ENCODE measurements around the gene FTCD. TPM values are rescaled to one million over a fixed set of nuclear protein-coding genes. Genes with fewer than 3 reads are reported as not detected.

The FTCD gene
- total and polyA plus RNA-seq, 3 donors from 2014 or later = 49.2 to 63.5 (median 50.5) TPM

GRCh38 chr21:46117586-46118315 lies 37.6 kb downstream of the FTCD start:
- 76 to 87% methylated on average over 15 to 29 of the region's 29 CpGs for WGBS, 2 donors
- Histone ChIP-seq H3K27ac (no peak overlapping the region), H3K27me3 (no peaks in the 10 kb centered on the region), H3K4me3 (no peak overlapping the region), H3K4me1 (no peaks in the 10 kb centered on the region), H3K36me3 (ENCODE audit: low read depth, missing control alignments) (no peaks in the 10 kb centered on the region), H3K9me3 (no peaks in the 10 kb centered on the region)
- intact Hi-C loops (cut with DNase I; ENCODE audit: low total_unique reads) = no loop called here
- DNase-seq = peak; percentile 13
- TF ChIP-seq CTCF (IDR thresholded peaks at IDR 0.05) (no peak), POLR2A (IDR thresholded peaks at IDR 0.05) (no peak)

- WGBS, 2 donors = 77 to 90% methylated on average over 14 to 22 of the region's 24 CpGs
- no peak for TF ChIP-seq POLR2A (IDR thresholded peaks at IDR 0.05)
- no peak for TF ChIP-seq CTCF (IDR thresholded peaks at IDR 0.05)
- H3K4me1 ChIP-seq = no peaks in the 10 kb centered on the region
- no peak overlapping the region for H3K4me3 ChIP-seq
- H3K27ac ChIP-seq = no peak overlapping the region
- no peaks in the 10 kb centered on the region for H3K36me3 ChIP-seq (ENCODE audit: low read depth, missing control alignments)
- H3K9me3 ChIP-seq = no peaks in the 10 kb centered on the region
- no peaks in the 10 kb centered on the region for H3K27me3 ChIP-seq
- intact Hi-C loops (cut with DNase I; ENCODE audit: low total_unique reads) = no loop called here
- peak; percentile 12 for DNase-seq
Measured at GRCh38 chr21:46116776-46117585, 38.4 kb downstream of the FTCD start.

GRCh38 chr21:46116189-46116775 lies 39.1 kb downstream of the FTCD start:
- DNase-seq = peak; percentile 3
- TF ChIP-seq CTCF (IDR thresholded peaks at IDR 0.05) (no peak), POLR2A (IDR thresholded peaks at IDR 0.05) (no peak)
- Histone ChIP-seq H3K9me3 (no peaks in the 10 kb centered on the region), H3K27me3 (no peaks in the 10 kb centered on the region), H3K36me3 (ENCODE audit: low read depth, missing control alignments) (no peaks in the 10 kb centered on the region), H3K4me1 (no peaks in the 10 kb centered on the region), H3K27ac (no peak overlapping the region), H3K4me3 (no peak overlapping the region)
- intact Hi-C loops (cut with DNase I; ENCODE audit: low total_unique reads) = no loop called here
- WGBS, 2 donors = 71 to 92% methylated on average over 1 to 20 of the region's 20 CpGs

GRCh38 chr21:46115441-46116188 lies 39.8 kb downstream of the FTCD start:
- peak; percentile 10 for DNase-seq
- 93% methylated on average over 4 to 17 of the region's 17 CpGs for WGBS, 2 donors
- no peaks in the 10 kb centered on the region for H3K4me1 ChIP-seq
- H3K9me3 ChIP-seq = no peaks in the 10 kb centered on the region
- H3K27me3 ChIP-seq = no peaks in the 10 kb centered on the region
- no peak for TF ChIP-seq CTCF (IDR thresholded peaks at IDR 0.05)
- TF ChIP-seq POLR2A (IDR thresholded peaks at IDR 0.05) = no peak
- no peak overlapping the region for H3K27ac ChIP-seq
- no peak overlapping the region for H3K4me3 ChIP-seq
- no peaks in the 10 kb centered on the region for H3K36me3 ChIP-seq (ENCODE audit: low read depth, missing control alignments)
- intact Hi-C loops (cut with DNase I; ENCODE audit: low total_unique reads) = no loop called here
